GM23248 (cell line): ENCODE measurements around the gene RTCA.

Source experiments
- EZH2 ChIP-seq: fragments of 200-600 bp; sonication (generic); IDR thresholded peaks from 2 replicates; pipeline ENCODE4 v1.6.1; 2018; ENCODE audit warnings: antibody characterized with exemption, mild to moderate bottlenecking; ENCODE audit not compliant: insufficient read depth, poor library complexity, severe bottlenecking
- EZH2phosphoT487 ChIP-seq: fragments of 200-600 bp; sonication (generic); IDR thresholded peaks from 2 replicates; pipeline ENCODE4 v1.6.1; 2018; ENCODE audit warnings: antibody characterized with exemption, moderate library complexity, mild to moderate bottlenecking, low read depth; ENCODE audit not compliant: insufficient read depth

DNA sequence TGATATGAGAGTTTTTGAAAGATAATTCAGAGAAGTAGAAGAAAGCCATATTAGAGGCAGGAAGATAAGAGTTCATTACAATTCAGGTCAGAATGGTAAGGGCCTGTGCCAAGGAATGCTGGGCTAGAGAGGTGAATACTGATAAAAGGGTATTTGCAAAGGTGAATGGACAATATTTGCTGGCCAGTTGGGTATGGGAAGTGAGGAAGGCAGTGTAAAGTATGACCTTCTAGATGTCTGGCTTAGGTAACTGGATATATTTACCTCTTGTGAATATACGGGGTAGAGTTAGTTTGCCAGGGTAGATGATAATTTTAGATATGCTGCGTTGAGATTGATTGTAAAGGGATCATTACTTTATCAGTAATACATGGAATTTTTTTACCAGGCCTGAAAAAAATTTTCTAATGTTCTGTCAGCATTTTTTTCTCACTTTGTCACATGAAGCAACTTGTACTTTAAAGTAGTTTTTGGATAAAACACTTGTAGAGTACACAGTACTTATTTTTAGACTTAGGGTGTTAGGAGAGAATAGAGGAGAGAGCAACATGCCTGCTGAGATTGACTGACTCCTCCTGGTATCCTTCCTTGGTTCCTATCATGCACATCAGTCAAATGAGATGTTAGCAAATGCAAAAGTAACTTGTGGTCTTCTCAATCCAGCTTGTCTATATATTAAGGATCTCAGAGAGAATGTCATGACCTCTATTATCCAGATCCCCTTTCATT lies 14.1 kb downstream of the RTCA start:
- TF ChIP-seq EZH2 (no peak), EZH2phosphoT487 (no peak)
